PC-9 (cell line): Measurements from ENCODE around the gene SLC13A1.

Experiments used
- CTCF ChIP-seq: fragments of 200-600 bp; sonication (generic); conservative IDR thresholded peaks from 2 replicates; pipeline ENCODE4 v1.6.1; 2017; ENCODE audit warnings: mixed run types, antibody characterized with exemption, mild to moderate bottlenecking, moderate library complexity
- EZH2 ChIP-seq: fragments of 200-600 bp; sonication (generic); IDR thresholded peaks from 2 replicates; pipeline ENCODE4 v1.8.0; 2017; ENCODE audit warnings: antibody characterized with exemption, low read depth

GRCh38 chr7:123241809-123242208 is 42.0 kb upstream of the SLC13A1 start:
- TF ChIP-seq CTCF (no peak), EZH2 (no peak)
